ENCODE data around the gene AJM1. TPM values are rescaled to one million over a fixed set of nuclear protein-coding genes. Genes with fewer than 3 reads are reported as not detected.
A peak's percentile ranks its signal among the peaks of the same experiment; 100 is the strongest.
"Not testable (repeated sequence)": the region's sequence is repeated elsewhere in the genome, so short reads cannot be mapped to it uniquely, and the experiment has no call there.

The AJM1 gene
- total RNA-seq, 2 donors from 2014 or later: 10.4 to 11.1 TPM

DNA sequence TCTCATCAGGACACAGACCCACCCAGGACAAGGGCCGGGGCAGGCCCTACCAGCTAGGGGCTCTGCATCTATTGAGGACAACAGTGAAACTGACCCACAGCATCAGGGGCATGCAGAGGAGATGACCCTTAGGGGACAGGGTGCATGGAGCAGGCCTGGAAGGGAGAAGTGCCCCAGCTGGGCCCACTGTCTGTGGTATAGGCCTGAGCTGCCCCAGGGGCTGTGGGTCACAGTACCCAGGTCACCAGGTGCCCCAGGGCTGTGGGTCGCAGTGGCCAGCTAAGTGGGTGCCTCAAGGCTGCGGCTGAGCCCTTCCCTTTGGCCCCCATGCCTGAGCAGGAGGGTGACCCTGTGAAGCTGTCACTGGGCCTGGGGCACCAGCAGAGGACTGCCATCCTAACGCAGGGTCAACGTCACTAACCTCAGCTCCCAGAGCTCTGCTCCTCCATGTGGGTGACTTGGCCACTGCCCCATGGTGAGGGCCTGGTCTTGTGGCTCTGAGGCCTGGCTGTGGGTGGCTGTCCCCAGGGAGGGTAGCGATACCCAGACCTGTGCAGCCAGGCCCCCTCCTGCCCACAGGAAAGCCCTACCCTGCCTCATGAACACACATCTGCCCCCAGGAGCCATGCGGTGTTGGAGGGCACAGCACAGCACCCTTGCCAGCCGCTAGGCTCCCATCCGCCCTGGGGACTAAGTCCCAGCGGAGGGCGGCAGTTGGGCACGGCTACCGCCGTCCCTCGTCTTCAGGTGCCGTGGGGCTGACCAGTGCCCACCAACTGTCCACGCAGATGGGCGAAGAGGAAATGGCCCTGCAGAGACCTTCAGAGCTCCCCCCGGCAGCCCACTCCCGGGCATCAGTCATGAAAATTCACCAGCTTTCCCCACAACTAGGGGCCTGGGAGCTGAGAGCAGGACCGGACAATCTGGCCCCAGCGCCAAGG is 18.9 kb downstream of the AJM1 start:
- intact Hi-C loops (cut with DNase I, micrococcal nuclease): no loop called here
- DNase-seq: peak; percentile 13 to 25
- no peak for ATAC-seq

DNA sequence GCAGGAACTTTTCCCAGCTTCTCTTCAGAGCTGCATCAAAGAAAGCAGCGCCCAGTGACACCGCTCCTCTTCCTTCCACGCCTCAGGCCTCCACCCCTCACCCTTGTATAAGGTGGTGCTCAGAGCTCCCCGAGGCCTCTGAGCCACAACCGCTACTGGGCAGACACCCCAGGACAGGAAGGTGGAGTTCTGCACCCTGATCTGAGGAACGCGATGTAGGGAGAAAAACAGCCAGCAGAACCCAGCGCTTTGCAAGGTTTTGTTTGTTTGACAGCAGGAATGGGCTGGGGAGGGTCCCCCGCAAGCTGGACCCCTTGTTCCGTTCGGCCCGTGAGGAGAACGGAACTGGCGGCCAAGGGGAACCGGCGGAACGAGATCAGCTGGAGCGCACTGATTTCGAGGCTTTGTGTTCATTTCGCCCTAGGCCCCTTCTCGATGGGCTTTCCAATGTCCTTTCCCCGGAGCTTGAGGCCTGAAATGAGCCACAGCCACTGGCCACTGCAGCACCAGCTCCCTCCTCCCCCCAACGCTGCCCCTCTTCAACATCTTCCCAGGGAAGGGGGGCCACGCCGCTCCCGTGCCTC is 19.7 kb downstream of the AJM1 start:
- peak in 1 of 2 donors; percentile 26 for DNase-seq

DNA sequence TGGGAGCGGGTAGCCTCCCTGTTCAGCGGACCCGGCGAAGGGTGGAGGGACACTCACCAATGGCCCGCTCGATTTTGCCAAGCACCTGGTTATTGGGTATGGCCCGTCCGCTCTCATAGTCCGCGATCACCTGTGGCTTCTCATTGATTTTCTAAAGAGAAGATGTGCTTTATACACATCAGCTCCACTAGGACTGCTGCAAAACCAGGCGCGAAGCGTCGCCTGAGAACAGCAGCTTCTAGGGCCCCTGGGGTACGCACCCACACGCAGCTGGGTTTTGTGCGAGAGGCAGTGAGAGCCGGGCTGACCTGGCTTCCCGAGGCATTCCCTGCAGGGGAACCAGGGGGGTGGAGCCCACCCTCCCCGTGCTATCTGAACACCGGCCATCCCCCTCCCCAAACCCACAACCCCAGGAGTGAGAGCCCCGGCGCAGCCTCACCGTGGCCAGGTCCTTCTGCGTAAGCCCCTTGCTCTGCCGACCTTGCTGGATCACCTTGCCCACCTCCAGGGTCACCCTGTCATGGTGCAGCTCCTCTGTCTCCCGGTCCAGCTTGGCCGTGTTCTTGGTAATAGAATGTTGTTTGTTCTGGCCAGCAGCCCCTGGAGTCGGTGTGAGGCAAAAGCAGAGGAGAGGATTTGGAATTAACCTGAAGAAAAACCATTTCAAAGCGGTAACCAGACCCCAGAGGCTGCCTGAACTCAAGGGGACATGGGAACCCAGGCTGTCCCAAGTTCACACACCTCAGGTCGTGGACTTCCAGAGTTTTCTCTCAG is 20.8 kb downstream of the AJM1 start:
- ATAC-seq (no peak), DNase-seq (peak in 1 of 2 donors; percentile 23)
- intact Hi-C loops (cut with DNase I, micrococcal nuclease): no loop called here

More for the DNA sequence above, 19.7 kb downstream of the AJM1 start:
- intact Hi-C loops (cut with DNase I, micrococcal nuclease): no loop called here
- ATAC-seq: no peak

DNA sequence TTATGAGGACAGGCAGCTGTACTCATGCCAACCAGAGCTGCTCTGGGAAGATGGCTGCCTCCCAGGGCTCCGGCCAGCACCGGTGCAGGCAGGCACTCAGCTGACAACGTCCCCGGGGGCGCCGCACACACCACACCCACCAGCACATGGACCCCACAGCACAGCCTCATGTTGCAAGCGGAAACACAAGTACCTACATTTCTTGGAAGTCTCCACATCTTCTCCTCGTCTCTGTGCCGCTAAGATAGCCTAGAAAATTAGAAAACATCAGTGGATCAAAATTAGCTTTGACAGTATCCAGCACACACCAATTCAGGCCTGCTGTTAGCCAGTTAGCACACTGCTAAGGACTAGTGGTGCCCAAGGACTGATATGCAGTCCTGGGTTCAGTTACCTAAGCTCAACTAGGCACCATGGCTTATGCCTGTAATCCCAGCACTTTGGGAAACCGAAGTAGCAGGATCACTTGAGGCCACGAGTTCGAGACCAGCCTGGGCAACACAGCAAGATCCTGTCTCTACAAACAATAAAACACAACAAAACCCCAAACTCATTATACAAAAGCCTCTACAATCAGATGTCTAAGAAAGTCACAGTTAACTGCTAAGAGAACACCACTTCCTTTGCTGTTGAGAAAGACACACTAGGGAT is 21.5 kb downstream of the AJM1 start:
- peak in 1 of 2 donors; percentile 12 for DNase-seq
- intact Hi-C loops (cut with DNase I, micrococcal nuclease): no loop called here
- ATAC-seq: no peak

DNA sequence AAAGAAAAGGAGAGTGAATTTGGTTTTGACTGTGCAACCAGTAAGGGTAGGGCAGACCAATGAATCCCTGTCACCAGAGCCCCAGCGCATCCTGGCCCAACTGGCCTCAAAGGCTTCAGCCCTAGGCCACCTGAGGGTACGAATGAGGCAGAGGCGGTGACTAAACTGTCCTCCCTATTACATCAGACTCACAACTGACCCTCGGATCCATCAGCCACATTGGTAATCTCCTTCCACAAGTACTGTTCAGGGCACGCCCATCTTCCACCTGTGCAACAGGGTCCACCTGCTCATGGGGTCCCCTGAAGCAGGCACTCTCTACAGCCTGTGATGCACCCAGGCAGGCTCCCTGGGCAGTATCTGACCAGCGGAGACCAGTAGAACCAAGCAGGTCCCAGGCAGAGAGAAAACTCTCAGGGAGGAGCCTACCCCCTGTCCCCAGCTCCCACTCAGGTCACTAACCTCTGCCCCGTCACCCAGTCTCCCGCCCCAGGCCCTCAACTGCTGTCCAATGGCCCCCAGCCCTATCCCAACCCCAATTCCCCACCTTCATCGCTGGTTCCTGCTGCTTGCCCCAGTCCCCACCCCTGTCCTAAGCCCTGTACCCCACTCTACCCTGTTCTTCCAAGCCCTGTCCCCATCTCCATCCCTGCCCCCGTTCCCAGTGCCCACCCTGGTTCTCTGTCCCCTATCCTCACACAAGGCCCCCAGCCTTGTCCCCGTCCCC is 22.9 kb downstream of the AJM1 start:
- DNase-seq (peak; percentile 16 to 26), ATAC-seq (peak; percentile 1)
- intact Hi-C loops (cut with DNase I, micrococcal nuclease): no loop called here

DNA sequence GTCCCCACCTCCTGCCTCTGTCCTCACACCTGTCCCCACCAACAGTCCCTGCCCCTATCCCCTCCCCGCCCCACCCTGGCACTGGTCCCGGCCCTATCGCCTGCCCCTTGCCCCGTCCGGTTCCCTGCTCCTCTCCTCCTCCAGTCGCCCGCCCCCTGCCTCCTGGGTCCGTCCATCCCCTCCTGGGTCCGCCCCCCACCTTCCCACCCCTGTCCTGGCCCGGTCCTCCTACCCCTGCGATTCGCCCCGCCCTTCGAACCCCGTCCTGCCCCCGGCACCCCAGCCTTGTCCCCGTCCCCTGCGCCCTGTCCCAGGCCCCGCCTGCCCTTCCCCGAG is 23.5 kb downstream of the AJM1 start:
- peak; percentile 55 for ATAC-seq
- intact Hi-C loops (cut with DNase I, micrococcal nuclease): no loop called here
- peak; percentile 59 to 68 for DNase-seq

DNA sequence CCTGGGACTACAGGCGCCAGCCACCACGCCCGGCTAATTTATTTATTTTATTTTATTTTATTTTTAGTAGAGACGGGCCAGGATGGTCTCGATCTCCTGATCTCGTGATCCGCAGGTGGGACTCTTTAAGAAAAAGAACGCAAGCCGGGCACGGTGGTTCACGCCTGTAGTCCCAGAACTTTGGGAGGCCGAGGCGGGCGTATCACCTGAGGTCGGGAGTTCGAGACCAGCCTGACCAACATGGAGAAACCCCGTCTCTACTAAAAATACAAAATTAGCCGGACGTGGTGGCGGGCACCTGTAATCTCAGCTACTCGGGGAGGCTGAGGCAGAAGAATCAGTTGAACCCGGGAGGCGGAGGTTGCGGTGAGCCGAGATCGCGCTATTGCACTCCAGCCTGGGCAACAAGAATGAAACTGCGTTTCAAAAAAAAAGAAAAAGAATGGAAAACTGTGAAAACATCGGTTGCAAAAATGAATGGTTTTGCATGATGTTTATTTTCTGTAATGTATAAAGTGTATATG is 24.7 kb downstream of the AJM1 start:
- ATAC-seq; intact Hi-C loops (cut with DNase I, micrococcal nuclease): not testable (repeated sequence)
- DNase-seq: peak in 1 of 2 donors; percentile 23

DNA sequence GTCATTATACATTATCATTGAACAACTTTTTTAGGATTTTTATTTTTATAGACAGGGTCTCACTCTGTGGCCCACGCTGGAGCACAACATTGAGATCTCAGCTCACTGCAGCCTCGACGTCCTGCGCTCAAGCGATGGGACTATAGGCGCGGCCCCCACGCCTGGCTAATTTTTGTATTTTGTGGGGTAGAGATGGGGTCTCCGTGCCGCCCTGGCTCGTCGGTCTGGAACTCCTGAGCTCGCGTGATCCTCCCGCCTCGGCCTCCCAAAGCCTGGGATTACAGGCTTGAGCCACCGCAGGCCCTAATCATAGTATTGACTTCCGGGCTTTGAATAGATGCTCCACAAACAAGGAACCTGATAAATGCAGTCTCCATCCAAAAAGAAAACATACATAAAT is 25.2 kb downstream of the AJM1 start:
- ATAC-seq (no peak), DNase-seq (peak in 1 of 2 donors; percentile 18)
- intact Hi-C loops (cut with DNase I, micrococcal nuclease): no loop called here

DNA sequence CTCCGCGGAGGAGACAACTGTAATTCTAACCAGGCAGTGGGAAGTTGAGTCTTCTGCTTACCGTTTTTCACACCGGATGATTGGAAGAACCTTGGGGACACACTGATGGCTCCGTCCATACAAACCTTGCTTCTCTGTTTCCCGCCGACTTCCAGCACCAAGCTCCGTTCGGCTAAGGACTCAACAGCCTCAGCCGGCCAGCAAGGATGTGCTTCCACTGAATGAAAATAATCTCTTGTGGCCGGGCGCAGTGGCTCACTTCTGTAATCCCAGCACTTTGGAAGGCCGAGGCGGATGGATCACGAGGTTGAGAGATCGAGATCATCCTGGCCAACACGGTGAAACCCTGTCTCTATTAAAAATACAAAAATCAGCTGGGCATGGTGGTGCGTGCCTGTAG is 25.6 kb downstream of the AJM1 start:
- ATAC-seq (no peak), DNase-seq (peak in 1 of 2 donors; percentile 10)
- intact Hi-C loops (cut with DNase I, micrococcal nuclease): no loop called here

DNA sequence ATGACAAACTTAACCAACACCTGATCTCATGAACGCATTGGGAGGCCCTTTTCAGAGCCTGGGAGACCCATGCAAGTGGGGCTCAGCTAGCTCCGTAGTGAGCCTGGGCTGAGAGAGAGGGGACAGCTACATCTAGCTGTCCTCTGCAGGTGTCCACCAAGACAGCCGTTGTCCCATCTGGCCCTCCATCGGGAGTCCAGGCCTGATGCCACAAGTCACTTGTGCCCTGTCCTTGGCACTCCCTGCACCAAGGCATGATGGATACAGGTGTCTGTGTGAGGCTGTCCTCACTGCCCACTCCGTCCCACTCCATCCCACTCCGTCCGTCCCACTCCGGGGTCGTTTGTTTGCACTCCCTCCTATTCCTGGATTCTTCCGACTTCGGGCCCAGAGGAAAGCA is 26.4 kb downstream of the AJM1 start:
- intact Hi-C loops (cut with DNase I, micrococcal nuclease): no loop called here
- ATAC-seq (no peak), DNase-seq (peak in 1 of 2 donors; percentile 22)

DNA sequence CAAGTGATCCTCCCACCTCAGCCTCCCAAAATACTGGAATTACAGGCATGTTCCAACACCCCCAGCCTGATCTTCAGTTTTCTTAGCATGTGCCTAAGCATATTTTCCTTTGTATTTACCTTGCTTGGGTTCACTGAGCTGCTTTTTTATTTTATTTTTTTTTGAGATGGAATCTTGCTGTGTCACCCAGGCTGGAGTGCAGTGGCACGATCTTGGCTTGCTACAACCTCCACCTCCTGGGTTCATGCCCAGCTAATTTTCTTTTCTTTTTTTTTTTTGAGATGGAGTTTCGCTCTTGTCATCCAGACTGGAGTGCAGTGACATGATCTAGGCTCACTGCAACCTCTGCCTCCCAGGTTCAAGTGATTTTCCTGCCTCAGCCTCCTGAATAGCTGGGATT is 27.3 kb downstream of the AJM1 start:
- intact Hi-C loops (cut with DNase I, micrococcal nuclease); DNase-seq; ATAC-seq: not testable (repeated sequence)

DNA sequence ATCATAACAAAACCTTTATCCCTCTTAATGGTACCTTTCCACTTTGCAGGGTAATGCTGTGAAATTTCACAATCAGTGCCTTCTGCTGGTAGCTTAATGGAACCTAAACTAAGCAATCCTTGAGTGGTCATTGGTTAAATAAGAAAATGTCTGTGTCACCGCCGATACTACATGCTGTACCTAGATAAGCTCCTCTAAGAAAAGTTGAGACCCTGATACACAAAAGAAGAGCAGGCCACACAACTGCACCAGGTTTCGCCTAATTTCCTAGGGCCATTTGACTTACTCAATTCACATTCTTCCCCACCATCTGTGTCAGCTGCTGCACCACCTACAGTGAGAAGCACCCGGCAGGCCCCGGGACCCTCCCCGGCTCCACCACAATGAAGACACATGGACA is 32.9 kb downstream of the AJM1 start:
- DNase-seq (no peak), ATAC-seq (no peak)
- intact Hi-C loops (cut with DNase I, micrococcal nuclease): no loop called here

DNA sequence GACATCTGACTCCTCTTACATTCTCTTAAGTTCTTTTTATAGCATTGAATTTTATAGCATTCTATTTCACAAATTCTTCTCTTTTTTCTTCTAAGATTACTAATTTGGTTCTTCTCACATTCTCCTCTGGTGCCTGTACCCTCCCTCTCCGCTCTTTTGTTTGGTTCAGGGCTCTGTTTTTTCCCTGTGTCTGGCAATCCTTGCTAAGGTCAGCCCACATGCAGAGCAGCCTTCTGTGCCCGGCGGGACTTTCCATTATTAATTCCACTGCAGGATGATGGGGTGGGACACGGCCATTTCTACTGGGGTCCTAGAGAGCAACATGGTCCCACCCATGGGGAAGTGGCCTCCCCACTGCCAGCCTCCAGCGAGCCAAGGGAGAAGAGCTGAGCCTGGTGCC is 34.2 kb downstream of the AJM1 start:
- no peak for DNase-seq
- no peak for ATAC-seq
- intact Hi-C loops (cut with DNase I, micrococcal nuclease): no loop called here

DNA sequence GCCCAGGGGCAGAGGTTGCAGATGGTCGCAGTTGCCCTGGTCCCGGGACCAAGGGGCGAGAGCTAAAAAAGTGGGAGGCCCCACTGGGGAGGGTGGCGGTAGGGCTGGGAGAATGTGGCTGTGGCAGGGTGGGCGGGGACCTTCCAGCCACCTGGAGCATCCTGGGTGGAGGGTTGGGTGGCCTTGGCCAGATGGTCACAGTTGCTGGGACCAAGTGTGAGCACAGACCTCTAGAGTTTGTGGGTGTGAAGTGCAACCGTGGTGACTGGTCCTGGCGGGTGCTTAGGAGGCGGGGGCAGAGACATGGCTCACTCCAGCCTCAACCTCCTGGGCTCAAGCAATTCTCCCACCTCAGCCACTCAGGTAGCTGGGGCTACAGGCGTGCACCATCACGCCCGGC is 38.4 kb downstream of the AJM1 start:
- ATAC-seq: no peak
- peak in 1 of 2 donors; percentile 20 for DNase-seq
- intact Hi-C loops (cut with DNase I, micrococcal nuclease): no loop called here

DNA sequence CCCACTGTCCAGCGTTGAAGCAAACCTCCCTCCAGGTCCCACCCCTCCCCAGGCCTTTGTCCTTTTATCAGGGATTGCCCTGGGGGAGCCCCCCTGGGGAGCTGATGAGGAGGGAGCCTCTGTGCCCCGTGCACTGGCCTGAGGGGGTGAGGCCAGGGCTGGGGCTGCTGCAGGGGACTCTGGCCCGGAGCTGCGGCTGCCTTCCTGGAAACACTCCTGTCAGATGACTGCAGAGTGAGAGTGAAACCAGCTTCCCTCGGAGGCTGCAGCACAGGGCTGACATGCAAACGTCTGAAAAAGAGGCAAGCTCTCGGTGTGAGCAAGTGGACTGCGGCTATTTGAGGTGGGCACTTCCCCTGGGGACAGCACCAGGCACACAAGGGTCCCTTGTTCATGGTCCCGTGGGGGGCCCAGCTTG is 39.4 kb downstream of the AJM1 start:
- intact Hi-C loops (cut with DNase I, micrococcal nuclease): no loop called here
- ATAC-seq: peak; percentile 41
- DNase-seq: peak; percentile 54 to 74

DNA sequence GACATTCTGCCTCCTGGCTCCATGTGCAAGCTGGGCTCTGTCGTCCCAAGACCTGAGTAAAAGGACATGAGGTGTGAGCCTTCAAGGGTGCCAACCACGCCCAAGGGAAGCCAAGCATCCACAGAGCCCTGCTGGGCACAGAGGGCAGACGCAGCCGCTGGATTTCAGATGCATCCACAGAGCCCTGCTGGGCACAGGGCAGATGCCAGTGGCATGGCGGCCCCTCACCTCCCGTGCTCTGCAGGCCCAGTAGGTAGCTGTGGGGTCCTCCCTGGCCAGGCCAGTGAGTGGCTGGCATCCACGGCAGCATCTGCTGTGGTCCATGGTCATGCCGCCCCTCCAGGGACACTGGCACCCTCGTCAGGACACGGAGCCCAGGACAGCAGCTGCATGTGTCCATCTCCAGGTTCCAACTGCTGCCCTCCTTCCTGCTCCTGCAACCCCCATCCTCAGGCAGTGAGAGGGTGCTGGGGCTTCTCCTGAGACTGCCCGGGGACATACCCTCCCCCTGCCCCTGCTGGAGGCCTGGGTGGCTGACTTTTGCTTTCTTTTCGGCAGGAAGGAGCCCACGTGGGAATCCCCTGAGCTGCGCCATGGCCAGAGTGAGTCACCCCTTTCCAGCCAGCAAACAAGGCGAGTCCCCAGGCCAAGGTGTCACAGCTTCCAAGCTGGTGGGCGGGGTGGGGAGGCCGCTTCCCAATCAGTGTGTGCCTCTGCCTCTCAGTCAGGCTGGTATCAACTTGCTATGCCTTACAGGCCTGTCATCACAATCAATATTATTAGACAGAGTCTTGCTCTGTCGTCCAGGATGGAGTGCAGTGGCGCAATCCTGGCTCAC is 40.0 kb downstream of the AJM1 start:
- ATAC-seq (peak; percentile 33), DNase-seq (peak; percentile 54 to 76)
- intact Hi-C loops (cut with DNase I, micrococcal nuclease): no loop called here

DNA sequence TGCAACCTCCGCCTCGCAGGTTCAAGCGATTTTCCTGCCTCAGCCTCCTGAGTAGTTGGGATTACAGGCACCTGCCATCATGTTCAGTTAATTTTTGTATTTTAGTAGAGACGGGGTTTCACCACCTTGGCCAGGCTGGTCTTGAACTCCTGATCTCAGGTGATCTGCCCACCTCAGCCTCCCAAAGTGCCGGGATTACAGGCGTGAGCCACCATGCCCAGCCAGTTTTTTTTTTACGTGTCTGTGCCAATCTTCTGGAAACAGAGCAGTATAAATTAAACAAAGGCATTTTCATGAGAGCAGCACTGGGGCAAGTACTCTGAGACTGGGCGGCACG is 40.6 kb downstream of the AJM1 start:
- DNase-seq; intact Hi-C loops (cut with DNase I, micrococcal nuclease); ATAC-seq: not testable (repeated sequence)
